Neural cell (in vitro differentiated cells): ENCODE data around the gene DIP2C. TPM values are rescaled to one million over a fixed set of nuclear protein-coding genes. Genes with fewer than 3 reads are reported as not detected.

Experiments used
- H2AFZ ChIP-seq: fragments of 200-600, 300-800 bp; sonication (generic), shearing (Covaris generic); 2 replicates; pipeline ENCODE4 v1.6.0; 2014; ENCODE audit warnings: low read depth, mild to moderate bottlenecking, antibody characterized with exemption, low read length, moderate library complexity
- H3F3A ChIP-seq: fragments of 200-600 bp; shearing (Covaris generic); 2 replicates; pipeline ENCODE4 v1.6.1; 2016; ENCODE audit warnings: mild to moderate bottlenecking, moderate library complexity, mixed read lengths, antibody characterized with exemption, low read length; ENCODE audit not compliant: insufficient read depth, poor library complexity, severe bottlenecking
- H3K27ac ChIP-seq: fragments of 200-600, 300-800 bp; sonication (generic), shearing (Covaris generic); 2 replicates; pipeline ENCODE4 v1.5.1; 2014; ENCODE audit warnings: mild to moderate bottlenecking, low read length, moderate library complexity
- H3K27me3 ChIP-seq: fragments of 300-800, 200-600 bp; sonication (generic), shearing (Covaris generic); 2 replicates; pipeline ENCODE4 v1.6.0; 2014; ENCODE audit warnings: mild to moderate bottlenecking, low read depth, low read length, moderate library complexity; ENCODE audit not compliant: insufficient read depth
- H3K36me3 ChIP-seq: fragments of 300-800, 200-600 bp; sonication (generic), shearing (Covaris generic); 2 replicates; pipeline ENCODE4 v1.5.1; 2014; ENCODE audit warnings: mild to moderate bottlenecking, antibody characterized with exemption, low read length, moderate library complexity; ENCODE audit not compliant: insufficient read depth
- H3K4me2 ChIP-seq: fragments of 300-800, 200-600 bp; sonication (generic), shearing (Covaris generic); 2 replicates; pipeline ENCODE4 v1.6.0; 2014; ENCODE audit warnings: mild to moderate bottlenecking, low read length
- H3K4me3 ChIP-seq: fragments of 300-800, 200-600 bp; sonication (generic), shearing (Covaris generic); 2 replicates; pipeline ENCODE4 v1.5.1; 2014; ENCODE audit warnings: mild to moderate bottlenecking, low read length, moderate library complexity
- H3K79me2 ChIP-seq: fragments of 200-600 bp; shearing (Covaris generic); replicated peaks from 2 replicates; pipeline ENCODE4 v1.6.0; 2014; ENCODE audit warnings: mild to moderate bottlenecking, low read length, moderate library complexity; ENCODE audit not compliant: insufficient read depth
- H3K9ac ChIP-seq: fragments of 300-800, 200-600 bp; sonication (generic), shearing (Covaris generic); 2 replicates; pipeline ENCODE4 v1.6.1; 2016; ENCODE audit warnings: mild to moderate bottlenecking, low read length, mixed read lengths
- H3K9me2 ChIP-seq: fragments of 200-600 bp; shearing (Covaris generic); 2 replicates; pipeline ENCODE4 v1.6.1; 2016; ENCODE audit warnings: mild to moderate bottlenecking, low read length, mixed read lengths; ENCODE audit not compliant: insufficient read depth
- H3K9me3 ChIP-seq: fragments of 200-600, 300-800 bp; sonication (generic), shearing (Covaris generic); 2 replicates; pipeline ENCODE4 v1.6.1; 2016; ENCODE audit warnings: mild to moderate bottlenecking, mixed run types, low read length, moderate library complexity, mixed read lengths
- H4K20me1 ChIP-seq: fragments of 200-600 bp; shearing (Covaris generic); 2 replicates; pipeline ENCODE4 v1.6.1; 2016; ENCODE audit warnings: mild to moderate bottlenecking, mixed run types; ENCODE audit not compliant: insufficient read depth
- CTCF ChIP-seq: fragments of 450-650 bp; IDR thresholded peaks from 2 replicates; pipeline ENCODE4 v1.5.1; 2014; ENCODE audit warnings: antibody characterized with exemption, mild to moderate bottlenecking, moderate library complexity; ENCODE audit not compliant: poor library complexity, severe bottlenecking
- EP300 ChIP-seq: fragments of 450-650 bp; conservative IDR thresholded peaks from 2 replicates; pipeline ENCODE4 v1.6.1; 2014; ENCODE audit warnings: antibody characterized with exemption, mild to moderate bottlenecking, moderate library complexity; ENCODE audit not compliant: poor library complexity, severe bottlenecking
- EZH2 ChIP-seq: fragments of 200-600, 300-800 bp; shearing (Covaris generic), sonication (generic); IDR thresholded peaks from 2 replicates; pipeline ENCODE4 v1.6.1; 2014; ENCODE audit warnings: antibody characterized with exemption, low read length, borderline replicate concordance, mild to moderate bottlenecking; ENCODE audit not compliant: insufficient read depth, poor library complexity, severe bottlenecking
- MXI1 ChIP-seq: fragments of 450-650 bp; conservative IDR thresholded peaks from 2 replicates; pipeline ENCODE4 v1.6.1; 2014; ENCODE audit warnings: antibody characterized with exemption, mild to moderate bottlenecking; ENCODE audit not compliant: poor library complexity, severe bottlenecking
- POLR2AphosphoS5 ChIP-seq: IDR thresholded peaks from 2 replicates; pipeline ENCODE4 v1.6.1; 2012
- RAD21 ChIP-seq: fragments of 450-650 bp; conservative IDR thresholded peaks from 2 replicates; pipeline ENCODE4 v1.6.1; 2014; ENCODE audit warnings: antibody characterized with exemption, mild to moderate bottlenecking, moderate library complexity
- REST ChIP-seq: IDR thresholded peaks from 2 replicates; pipeline ENCODE4 v1.6.1; 2012; ENCODE audit warnings: borderline replicate concordance
- SMC3 ChIP-seq: fragments of 450-650 bp; conservative IDR thresholded peaks from 2 replicates; pipeline ENCODE4 v1.6.1; 2014; ENCODE audit warnings: antibody characterized with exemption, mild to moderate bottlenecking, moderate library complexity; ENCODE audit not compliant: poor library complexity
- TAF1 ChIP-seq: IDR thresholded peaks from 2 replicates; pipeline ENCODE4 v1.6.1; 2012; ENCODE audit warnings: low read depth
- polyA plus RNA-seq: library from polyadenylated mRNA; depleted of rRNA; stranded (reverse); fragments of >200 nt; gene quantifications from 2 replicates; pipeline ENCODE4 v1.2.3, GENCODE V29; 2014

The DIP2C gene
- polyA plus RNA-seq, 1 donor from 2014 or later: 24.1 TPM

DNA sequence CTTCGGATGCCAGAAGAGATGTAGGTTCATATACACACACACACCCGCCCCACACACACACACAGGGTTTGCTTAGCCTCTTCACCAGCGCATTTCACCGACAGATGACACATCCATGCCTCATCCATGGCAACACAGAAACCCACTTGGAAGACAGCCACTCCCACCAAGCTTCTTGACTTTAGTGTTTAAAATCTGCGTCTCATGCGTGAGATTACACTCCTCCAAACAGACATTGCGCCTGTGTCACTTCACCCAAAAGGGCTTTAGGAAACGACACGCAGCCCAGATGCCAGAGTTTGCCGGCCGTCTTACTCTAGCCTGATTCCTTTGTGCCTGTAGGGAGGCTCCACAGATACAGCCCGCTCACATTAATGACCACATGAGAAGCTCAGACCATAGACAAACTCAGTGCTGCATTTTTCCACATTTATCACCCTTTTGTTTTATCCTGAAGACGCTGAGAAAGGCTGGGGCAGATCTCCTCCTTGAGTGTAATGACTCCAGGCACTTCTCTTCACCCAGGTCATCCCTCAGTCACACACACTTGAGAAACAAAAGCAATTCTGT is 73.8 kb downstream of the DIP2C start:
- Histone ChIP-seq H3K27me3 (no peaks in the 10 kb centered on the region), H3K27ac (no peak overlapping the region), H3F3A (no peaks in the 10 kb centered on the region), H3K9ac (no peak overlapping the region), H3K9me2 (no peaks in the 10 kb centered on the region), H3K79me2 (peaks cover 78% of the 10 kb centered on the region), H3K9me3 (no peaks in the 10 kb centered on the region), H3K4me3 (no peak overlapping the region), H2AFZ (no peak overlapping the region), H3K36me3 (no peaks in the 10 kb centered on the region), H3K4me2 (no peak overlapping the region), H4K20me1 (peaks cover 46% of the 10 kb centered on the region)
- no peak for TF ChIP-seq POLR2AphosphoS5
- no peak for TF ChIP-seq SMC3
- no peak for TF ChIP-seq EP300
- TF ChIP-seq MXI1: no peak
- no peak for TF ChIP-seq CTCF
- no peak for TF ChIP-seq EZH2
- TF ChIP-seq TAF1: no peak
- TF ChIP-seq REST: no peak
- no peak for TF ChIP-seq RAD21

DNA sequence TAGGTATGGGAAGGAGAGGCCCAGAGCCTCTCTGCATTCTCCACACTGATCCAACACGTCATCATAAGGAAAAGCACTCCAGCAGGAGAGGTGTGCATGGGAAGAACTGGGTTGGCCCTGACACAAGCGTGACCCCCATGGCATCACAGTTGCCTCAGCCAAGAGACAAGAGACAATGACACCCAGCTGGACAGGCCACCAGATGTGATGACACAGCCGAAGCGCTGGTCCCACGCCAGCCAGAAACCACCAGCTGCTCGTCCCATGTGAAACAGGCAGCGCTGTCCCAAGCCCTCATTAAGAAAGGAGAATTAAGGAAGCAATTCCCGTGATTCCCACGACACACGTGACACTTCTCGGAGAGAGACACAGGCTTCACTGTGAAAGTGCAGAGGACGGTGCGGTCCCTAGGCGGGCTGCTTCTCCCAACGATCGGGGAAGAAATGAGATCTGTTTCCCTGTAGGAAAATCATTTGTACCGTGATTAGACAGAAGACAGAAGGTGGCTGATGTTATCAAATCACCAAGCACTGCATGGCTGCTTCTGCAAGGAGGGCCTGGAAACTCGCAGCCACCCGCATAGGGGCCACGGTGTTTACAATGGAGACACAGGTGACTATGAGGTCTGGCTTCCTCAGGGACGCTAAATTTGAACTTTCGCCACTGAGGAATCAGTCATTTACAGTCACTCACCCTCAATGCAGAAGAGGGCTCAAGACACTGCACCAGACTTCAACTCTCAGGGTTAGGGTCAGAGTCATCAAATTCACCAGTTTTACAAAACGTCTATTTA is 74.5 kb downstream of the DIP2C start:
- H3K4me2 ChIP-seq: no peak overlapping the region
- no peaks in the 10 kb centered on the region for H3K9me2 ChIP-seq
- no peak overlapping the region for H3K4me3 ChIP-seq
- H3F3A ChIP-seq: no peaks in the 10 kb centered on the region
- H3K27ac ChIP-seq: no peak overlapping the region
- H3K27me3 ChIP-seq: no peaks in the 10 kb centered on the region
- no peaks in the 10 kb centered on the region for H3K36me3 ChIP-seq
- H3K79me2 ChIP-seq: peaks cover 73% of the 10 kb centered on the region
- H4K20me1 ChIP-seq: peaks cover 46% of the 10 kb centered on the region
- no peak overlapping the region for H3K9ac ChIP-seq
- no peaks in the 10 kb centered on the region for H3K9me3 ChIP-seq
- TF ChIP-seq POLR2AphosphoS5 (no peak), EP300 (no peak), MXI1 (no peak), REST (no peak), SMC3 (no peak), RAD21 (no peak), CTCF (no peak), EZH2 (no peak), TAF1 (no peak)
- no peak overlapping the region for H2AFZ ChIP-seq
